ENCODE measurements around the gene GPI. TPM values are rescaled to one million over a fixed set of nuclear protein-coding genes. Genes with fewer than 3 reads are reported as not detected.

Gene GPI
- total RNA-seq: 286 and 453 TPM in 2 replicates

GRCh38 chr19:34364830-34365462 is at the start of gene GPI:
GPI (plus strand) TSS chr19:34365196; CDS start chr19:34365267, 71 bp downstream.
- no peak for DNase-seq (ENCODE audit: low read depth)
- TF ChIP-seq CTCF (conservative IDR thresholded peaks at IDR 0.05; ENCODE audit: low read depth, low read length): no peak
- peak within 1 kb of the TSS; percentile 67 for H3K4me3 ChIP-seq (ENCODE audit: low read depth, low read length)

DNA sequence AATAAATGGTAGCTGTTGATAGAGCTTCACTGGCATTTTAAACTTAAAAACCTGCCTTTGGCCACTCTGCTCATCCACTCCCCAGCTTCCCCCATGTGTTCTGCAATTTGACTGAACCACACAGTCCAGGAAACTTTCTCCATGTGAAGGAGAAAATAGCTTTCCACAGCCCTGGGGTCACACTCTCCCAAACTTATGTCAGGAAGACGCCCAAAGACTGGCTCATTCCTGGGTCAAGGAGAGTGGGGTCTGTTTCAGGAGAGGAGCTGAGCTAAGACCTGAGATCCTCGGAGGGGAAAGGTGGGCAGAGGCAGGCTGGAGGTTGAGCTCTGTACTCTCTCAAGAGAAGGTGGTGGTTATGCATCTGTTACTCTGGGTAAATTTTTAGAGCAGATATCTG is 48.7 kb upstream of the GPI start:
- no peak for DNase-seq (ENCODE audit: low read depth)
- no peak for TF ChIP-seq CTCF (conservative IDR thresholded peaks at IDR 0.05; ENCODE audit: low read depth, low read length)
- H3K4me3 ChIP-seq (ENCODE audit: low read depth, low read length): no peak overlapping the region

DNA sequence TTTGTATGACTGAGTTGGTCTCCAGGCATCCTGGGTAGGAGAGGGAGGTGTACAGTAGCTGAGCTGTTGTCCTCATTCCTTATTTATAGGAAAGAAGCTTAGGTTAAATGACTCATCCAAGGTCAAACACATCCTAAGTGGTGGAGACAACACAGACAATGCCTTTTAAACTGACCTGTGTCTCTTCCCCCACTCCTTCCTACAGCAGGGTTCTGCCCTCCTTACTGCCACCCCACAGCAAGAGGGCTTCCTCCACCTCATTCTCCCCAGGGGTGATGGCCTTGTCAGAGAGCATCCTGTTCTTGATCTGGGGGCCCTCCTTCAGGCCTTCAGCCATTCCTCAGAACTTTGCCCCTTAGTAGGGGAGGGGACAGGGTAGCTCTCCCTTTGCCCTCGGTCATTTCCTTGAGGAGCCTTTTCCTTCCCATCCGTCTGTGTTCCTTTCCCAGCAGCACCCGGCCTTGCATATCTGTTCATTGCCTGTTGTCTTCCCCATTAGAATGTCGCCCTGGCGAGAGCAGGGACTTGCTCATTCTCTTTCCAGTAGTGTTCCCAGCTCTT is 48.2 kb upstream of the GPI start:
- peak overlapping the region; percentile 1 for H3K4me3 ChIP-seq (ENCODE audit: low read depth, low read length)
- no peak for DNase-seq (ENCODE audit: low read depth)
- TF ChIP-seq CTCF (conservative IDR thresholded peaks at IDR 0.05; ENCODE audit: low read depth, low read length): no peak

GRCh38 chr19:34317311-34317927 is 47.6 kb upstream of the GPI start:
- peak; percentile 51 for DNase-seq (ENCODE audit: low read depth)
- TF ChIP-seq CTCF (conservative IDR thresholded peaks at IDR 0.05; ENCODE audit: low read depth, low read length): no peak
- H3K4me3 ChIP-seq (ENCODE audit: low read depth, low read length): peak overlapping the region; percentile 1

DNA sequence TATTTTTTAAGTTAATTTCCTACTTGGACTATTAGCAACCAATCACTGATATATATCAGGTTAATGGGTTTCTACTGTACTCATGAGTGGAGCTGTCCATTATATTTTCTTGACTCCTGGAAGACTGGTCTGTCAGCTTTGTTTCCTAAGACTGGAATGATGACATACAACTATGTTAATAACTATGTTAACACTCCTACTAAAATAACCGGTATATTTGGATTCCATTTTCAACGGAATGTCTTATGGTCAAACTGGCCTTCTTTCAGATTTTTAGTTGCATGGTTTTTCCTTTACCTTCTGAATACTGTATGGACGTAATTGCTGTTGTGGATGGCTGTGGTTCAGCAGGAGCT is 45.8 kb upstream of the GPI start:
- no peak for TF ChIP-seq CTCF (conservative IDR thresholded peaks at IDR 0.05; ENCODE audit: low read depth, low read length)
- no peak for DNase-seq (ENCODE audit: low read depth)
- no peak overlapping the region for H3K4me3 ChIP-seq (ENCODE audit: low read depth, low read length)

DNA sequence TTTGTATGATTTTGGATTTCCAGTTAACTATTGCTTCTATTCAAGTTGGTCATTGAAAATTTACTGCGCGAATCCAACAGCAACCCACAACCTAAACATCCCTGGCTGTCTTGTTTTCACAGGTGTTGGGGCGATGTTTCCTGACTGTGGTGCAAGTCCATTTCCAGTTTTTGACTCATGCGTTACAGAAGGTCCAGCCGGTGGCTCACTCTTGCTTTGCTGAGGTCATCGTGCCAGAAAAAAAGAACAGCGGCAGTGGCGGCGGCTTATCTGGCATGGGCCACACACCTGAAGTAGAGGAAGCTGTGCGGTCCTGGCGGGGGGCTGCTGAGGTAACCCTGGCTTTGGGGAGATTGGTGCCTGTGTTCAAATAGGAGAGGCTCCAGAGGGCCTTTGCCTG is 45.2 kb upstream of the GPI start:
- no peak for TF ChIP-seq CTCF (conservative IDR thresholded peaks at IDR 0.05; ENCODE audit: low read depth, low read length)
- H3K4me3 ChIP-seq (ENCODE audit: low read depth, low read length): no peak overlapping the region
- no peak for DNase-seq (ENCODE audit: low read depth)

GRCh38 chr19:34320277-34320676 is 44.7 kb upstream of the GPI start:
- H3K4me3 ChIP-seq (ENCODE audit: low read depth, low read length): no peak overlapping the region
- no peak for TF ChIP-seq CTCF (conservative IDR thresholded peaks at IDR 0.05; ENCODE audit: low read depth, low read length)
- DNase-seq (ENCODE audit: low read depth): no peak
